Measurements from ENCODE around the gene LIPH.

DNA sequence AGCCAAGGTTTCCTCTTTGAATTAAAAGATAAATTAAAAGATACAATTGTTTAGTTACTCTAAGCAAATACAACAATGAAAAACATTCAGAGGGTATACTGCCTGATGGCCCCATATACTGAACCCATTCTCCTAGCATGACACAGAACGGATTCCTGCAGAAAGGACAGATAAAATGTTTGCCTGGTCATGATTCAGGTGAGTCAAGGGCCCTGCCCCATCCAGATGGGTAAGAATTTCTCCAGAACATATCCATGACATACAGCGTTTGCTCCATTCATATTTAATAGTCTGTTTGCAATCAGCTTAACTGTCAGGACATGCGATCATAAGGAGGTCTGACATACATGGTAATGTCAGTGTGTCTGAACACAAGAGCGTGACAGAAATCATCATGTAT lies 62.1 kb downstream of the LIPH start:
- TF ChIP-seq, protein P1, sequence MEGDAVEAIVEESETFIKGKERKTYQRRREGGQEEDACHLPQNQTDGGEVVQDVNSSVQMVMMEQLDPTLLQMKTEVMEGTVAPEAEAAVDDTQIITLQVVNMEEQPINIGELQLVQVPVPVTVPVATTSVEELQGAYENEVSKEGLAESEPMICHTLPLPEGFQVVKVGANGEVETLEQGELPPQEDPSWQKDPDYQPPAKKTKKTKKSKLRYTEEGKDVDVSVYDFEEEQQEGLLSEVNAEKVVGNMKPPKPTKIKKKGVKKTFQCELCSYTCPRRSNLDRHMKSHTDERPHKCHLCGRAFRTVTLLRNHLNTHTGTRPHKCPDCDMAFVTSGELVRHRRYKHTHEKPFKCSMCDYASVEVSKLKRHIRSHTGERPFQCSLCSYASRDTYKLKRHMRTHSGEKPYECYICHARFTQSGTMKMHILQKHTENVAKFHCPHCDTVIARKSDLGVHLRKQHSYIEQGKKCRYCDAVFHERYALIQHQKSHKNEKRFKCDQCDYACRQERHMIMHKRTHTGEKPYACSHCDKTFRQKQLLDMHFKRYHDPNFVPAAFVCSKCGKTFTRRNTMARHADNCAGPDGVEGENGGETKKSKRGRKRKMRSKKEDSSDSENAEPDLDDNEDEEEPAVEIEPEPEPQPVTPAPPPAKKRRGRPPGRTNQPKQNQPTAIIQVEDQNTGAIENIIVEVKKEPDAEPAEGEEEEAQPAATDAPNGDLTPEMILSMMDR (IDR thresholded peaks at IDR 0.05; ENCODE audit: poor library complexity, severe bottlenecking): no peak
- TF ChIP-seq EZH2 (IDR thresholded peaks at IDR 0.05; ENCODE audit: borderline replicate concordance, insufficient read depth, low read length, poor library complexity, severe bottlenecking): no peak
- TF ChIP-seq MXI1 (conservative IDR thresholded peaks at IDR 0.05; ENCODE audit: poor library complexity, severe bottlenecking): no peak
- TF ChIP-seq, protein P2, sequence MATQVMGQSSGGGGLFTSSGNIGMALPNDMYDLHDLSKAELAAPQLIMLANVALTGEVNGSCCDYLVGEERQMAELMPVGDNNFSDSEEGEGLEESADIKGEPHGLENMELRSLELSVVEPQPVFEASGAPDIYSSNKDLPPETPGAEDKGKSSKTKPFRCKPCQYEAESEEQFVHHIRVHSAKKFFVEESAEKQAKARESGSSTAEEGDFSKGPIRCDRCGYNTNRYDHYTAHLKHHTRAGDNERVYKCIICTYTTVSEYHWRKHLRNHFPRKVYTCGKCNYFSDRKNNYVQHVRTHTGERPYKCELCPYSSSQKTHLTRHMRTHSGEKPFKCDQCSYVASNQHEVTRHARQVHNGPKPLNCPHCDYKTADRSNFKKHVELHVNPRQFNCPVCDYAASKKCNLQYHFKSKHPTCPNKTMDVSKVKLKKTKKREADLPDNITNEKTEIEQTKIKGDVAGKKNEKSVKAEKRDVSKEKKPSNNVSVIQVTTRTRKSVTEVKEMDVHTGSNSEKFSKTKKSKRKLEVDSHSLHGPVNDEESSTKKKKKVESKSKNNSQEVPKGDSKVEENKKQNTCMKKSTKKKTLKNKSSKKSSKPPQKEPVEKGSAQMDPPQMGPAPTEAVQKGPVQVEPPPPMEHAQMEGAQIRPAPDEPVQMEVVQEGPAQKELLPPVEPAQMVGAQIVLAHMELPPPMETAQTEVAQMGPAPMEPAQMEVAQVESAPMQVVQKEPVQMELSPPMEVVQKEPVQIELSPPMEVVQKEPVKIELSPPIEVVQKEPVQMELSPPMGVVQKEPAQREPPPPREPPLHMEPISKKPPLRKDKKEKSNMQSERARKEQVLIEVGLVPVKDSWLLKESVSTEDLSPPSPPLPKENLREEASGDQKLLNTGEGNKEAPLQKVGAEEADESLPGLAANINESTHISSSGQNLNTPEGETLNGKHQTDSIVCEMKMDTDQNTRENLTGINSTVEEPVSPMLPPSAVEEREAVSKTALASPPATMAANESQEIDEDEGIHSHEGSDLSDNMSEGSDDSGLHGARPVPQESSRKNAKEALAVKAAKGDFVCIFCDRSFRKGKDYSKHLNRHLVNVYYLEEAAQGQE (IDR thresholded peaks at IDR 0.05; ENCODE audit: borderline replicate concordance): no peak
- no peak for TF ChIP-seq POLR2AphosphoS5 (IDR thresholded peaks at IDR 0.05)
- no peak for TF ChIP-seq RAD21 (conservative IDR thresholded peaks at IDR 0.05)
- TF ChIP-seq EP300 (conservative IDR thresholded peaks at IDR 0.05; ENCODE audit: poor library complexity, severe bottlenecking): no peak
- no peak for TF ChIP-seq SMC3 (conservative IDR thresholded peaks at IDR 0.05; ENCODE audit: poor library complexity)
- no peak for TF ChIP-seq TAF1 (IDR thresholded peaks at IDR 0.05; ENCODE audit: low read depth)

Data from neural cell (in vitro differentiated cells).